Umbilical cord (tissue), 2 donors: Measurements from ENCODE around the gene SURF6. TPM values are rescaled to one million over a fixed set of nuclear protein-coding genes. Genes with fewer than 3 reads are reported as not detected.
"Not testable (repeated sequence)": the region's sequence is repeated elsewhere in the genome, so short reads cannot be mapped to it uniquely, and the experiment has no call there.

Experiments
- DNase-seq: peaks from one replicate; pipeline ENCODE4 v3.0.0-alpha.2; 2015; ENCODE audit warnings: low spot score
- total RNA-seq: library from RNA; depleted of rRNA; stranded (reverse); fragments of >200 nt; gene quantifications from one replicate; pipeline ENCODE4 v1.2.3, GENCODE V29; 2014; ENCODE audit warnings: low replicate concordance; ENCODE audit not compliant: insufficient read depth

The SURF6 gene
- total RNA-seq, 1 donor from 2014 or later = 4.8 TPM

DNA sequence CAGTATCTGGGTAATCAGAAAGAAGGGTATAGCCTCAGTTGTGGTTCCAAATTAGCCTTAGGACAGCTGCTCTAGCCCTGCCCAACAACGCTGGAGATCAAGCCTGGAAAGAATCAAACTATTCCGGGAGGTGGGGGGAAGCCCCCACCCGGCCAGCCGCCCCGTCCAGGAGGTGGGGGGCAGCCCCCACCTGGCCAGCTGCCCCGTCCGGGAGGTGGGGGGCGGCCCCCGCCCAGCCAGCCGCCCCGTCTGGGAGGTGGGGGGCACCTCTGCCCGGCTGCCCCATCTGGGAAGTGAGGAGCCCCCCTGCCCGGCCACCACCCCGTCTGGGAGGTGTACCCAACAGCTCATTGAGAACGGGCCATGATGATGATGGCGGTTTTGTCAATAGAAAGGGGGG lies 36.0 kb downstream of the SURF6 start:
- DNase-seq = not testable (repeated sequence)

DNA sequence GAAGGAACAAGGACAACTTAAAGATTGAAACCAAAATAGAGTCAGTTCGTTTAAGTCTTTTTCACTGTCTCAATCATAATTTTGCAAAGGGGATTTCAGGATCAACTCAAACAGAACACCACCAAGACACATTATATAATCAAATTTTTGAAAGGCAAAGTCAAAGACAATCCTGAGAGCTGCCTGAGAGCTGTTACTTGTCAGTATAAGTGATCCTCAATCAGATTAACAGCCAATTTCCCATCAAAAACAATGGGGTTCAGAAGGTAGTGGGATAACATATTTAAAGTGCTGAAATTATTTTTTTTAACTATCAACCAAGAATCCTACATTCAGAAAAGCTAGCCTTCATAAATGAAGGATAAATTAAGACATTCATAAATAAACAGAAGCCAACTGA lies 41.7 kb downstream of the SURF6 start:
- DNase-seq = no peak

DNA sequence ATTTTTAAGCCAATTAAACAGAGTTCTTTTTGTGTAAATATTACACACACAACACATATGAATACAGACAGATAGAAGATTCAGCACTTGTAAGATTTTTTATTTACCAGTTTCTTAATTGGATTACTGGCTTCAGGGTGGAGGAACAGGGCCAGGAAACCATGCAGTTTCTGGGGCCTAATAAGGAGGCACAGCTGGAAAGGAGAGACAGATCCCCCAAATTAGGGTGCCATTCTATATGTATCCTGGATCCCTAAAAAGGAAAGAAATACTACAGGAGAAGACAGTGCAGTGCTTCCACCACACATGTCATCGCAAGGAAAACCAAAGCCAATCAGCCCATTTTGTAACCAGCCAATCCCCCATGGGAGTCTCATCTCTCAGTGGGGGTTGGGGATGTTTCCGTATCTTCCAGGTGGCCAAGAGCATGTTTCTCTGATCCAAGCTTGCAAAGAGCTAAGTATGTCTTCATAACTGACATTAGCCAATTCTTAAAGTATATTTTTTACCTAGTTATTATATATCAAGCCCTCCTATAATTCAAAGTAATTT lies 45.2 kb downstream of the SURF6 start:
- DNase-seq = no peak

DNA sequence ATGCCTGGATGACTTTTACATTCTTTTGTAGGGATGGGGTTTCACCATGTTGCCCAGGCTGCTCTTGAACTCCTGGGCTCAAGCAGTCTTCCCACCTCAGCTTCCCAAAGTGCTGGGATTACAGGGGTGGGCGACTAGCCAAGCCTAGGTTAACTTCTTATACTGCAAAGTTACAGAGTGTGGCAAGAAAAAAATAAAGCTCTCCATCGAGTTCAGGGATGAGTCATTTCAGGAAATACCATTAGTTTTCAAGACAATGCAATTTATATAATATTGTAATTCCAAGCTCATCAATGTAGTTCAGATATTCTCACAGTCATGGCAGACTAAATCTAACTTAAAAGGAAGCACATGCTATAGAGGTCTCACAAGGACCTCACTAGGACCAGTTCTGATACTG lies 49.5 kb downstream of the SURF6 start:
- no peak for DNase-seq

DNA sequence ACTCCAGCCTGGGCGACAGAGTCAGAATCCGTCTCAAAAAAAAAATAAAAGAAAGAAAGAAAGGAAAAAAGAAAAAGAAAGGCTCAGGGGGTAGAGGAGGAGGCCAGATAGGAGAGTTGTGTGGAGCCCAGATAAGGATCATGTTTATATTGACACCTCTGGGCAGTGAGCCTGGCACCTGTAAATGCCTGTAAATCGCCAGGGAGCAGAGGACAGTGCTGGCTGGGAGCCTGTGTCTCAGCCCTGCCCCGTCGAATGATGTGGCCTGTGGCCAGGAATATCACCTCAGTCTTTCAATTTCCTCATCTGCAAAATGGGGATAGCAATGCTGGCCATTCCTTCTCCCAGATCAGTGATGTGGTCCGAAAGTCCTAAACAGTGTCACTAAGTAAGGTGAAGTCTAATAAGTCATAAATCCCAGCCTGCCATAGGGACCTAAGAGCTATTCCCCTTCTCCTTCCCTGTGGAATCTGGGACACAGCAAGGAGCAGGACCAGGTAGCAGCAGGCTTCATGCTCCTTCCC lies 50.7 kb downstream of the SURF6 start:
- no peak for DNase-seq

DNA sequence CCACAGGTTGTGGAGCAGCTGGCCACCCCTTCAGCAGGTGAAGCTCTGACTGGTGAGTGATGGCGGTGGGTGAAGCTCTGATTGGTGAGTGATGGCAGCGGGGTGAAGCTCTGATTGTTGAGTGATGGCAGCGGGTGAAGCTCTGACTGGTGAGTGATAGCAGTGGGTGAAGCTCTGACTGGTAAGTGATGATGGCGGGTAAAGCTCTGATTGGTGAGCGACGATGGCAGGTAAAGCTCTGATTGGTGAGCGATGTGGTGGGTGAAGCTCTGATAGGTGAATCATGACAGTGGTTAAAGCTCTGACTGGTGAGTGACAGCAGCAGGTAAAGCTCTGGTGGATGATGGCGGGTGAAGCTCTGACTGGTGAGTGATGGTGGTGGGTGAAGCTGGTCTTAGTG lies 51.6 kb downstream of the SURF6 start:
- DNase-seq = no peak

DNA sequence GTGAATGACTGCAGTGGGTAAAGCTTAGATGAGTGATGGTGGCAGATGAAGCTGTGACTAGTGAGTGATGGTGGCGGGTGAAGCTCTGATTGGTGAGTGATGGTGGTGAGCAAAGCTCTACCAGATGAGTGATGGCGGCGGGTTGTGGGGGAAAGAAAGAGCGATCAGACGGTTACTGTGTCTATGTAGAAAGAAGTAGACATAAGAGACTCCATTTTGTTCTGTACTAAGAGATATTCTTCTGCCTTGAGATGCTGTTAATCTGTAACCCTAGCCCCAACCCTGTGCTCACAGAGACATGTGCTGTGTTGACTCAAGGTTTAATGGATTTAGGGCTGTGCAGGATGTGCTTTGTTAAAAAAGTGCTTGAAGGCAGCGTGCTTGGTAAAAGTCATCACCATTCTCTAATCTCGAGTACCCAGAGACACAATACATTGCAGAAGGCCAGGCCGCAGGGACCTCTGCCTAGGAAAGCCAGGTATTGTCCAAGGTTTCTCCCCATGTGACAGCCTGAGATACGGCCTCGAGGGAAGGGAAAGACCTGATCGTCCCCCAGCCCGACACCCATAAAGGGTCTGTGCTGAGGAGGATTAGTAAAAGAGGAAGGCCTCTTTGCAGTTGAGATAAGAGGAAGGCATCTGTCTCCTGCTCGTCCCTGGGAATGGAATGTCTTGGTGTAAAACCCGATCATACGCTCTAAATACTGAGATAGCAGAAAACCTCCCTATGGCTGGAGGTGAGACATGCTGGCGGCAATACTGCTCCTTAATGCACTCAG lies 52.5 kb downstream of the SURF6 start:
- not testable (repeated sequence) for DNase-seq

DNA sequence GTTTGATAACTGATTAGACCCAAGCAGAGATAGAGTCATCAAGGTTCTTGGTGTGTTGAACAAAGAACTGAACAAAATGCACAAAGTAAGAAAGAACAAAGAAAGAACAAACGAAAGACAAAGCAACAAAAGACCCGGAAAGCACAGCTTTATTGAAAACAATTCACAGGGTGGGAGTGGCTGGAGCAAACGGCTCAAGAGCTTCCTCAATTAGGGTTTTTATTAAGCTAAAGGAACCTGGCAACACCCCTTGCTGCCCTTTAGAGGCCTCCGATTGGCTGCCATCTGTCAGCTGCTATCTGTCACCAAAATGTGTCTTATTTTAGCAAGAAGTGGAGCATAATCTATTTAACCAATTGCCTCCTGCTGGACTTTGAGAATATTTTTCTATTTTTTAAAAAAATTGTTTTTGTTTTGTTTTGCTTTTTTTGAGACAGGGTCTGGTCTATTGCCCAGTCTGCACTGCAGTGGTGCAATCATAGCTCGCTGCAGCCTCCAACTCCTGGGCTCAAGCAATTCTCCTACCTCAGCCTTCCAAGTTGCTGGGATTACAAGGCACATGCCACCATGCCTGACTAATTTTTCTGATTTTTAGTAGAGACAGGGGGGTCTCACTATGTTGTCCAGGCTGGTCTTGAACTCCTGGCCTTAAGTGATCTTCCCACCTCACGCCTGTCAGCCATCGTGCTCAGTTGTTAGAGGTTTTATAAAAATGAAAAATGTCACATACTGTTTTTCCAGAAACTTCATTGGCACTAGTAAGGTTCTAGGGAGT lies 53.3 kb downstream of the SURF6 start:
- DNase-seq = no peak

DNA sequence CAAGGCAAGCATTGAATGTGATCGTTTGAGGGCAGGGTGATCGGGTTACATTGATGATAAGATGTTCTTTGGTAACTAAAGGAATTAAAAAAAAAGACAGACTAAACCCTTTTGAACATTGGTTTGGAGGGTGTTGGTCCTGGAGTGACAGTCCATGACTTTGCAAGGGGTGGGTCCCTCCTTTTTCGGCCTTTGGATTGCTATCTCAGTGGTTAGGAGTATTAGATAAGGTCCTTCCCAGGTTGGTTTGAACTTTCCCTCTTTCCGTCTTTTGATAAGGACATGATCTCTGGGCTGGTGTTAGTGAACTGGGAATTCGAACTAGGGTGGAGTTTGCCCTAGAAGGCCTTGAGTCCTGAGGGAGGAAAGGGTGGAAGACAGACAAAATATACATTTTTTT lies 55.6 kb downstream of the SURF6 start:
- DNase-seq = no peak

Other genes starting within 250 kb of the SURF6 start
- 21.9 TPM for gene RALGDS, start 214.9 kb downstream of the SURF6 start, total RNA-seq
- gene GBGT1, start 172.3 kb downstream of the SURF6 start, total RNA-seq = 18.3 TPM
- gene OBP2B, start 126.9 kb downstream of the SURF6 start, total RNA-seq = not detected
- 0.48 TPM for gene ABO, start 61.0 kb downstream of the SURF6 start, total RNA-seq
- gene MED22, start 11.9 kb upstream of the SURF6 start, total RNA-seq = 27.7 TPM
- gene RPL7A, start 12.0 kb upstream of the SURF6 start, total RNA-seq = 1,575 TPM
- gene SURF1, start 20.3 kb upstream of the SURF6 start, total RNA-seq = 2.2 TPM
- gene SURF2, start 20.4 kb upstream of the SURF6 start, total RNA-seq = 3.4 TPM
- gene SURF4, start 39.9 kb upstream of the SURF6 start, total RNA-seq = 255 TPM
- 7.5 TPM for gene STKLD1, start 40.2 kb upstream of the SURF6 start, total RNA-seq
- 7.9 TPM for gene REXO4, start 81.8 kb upstream of the SURF6 start, total RNA-seq
- 2.2 TPM for gene ADAMTS13, start 86.2 kb upstream of the SURF6 start, total RNA-seq
- gene CACFD1, start 123.8 kb upstream of the SURF6 start, total RNA-seq = 4.8 TPM
- gene SLC2A6, start 142.9 kb upstream of the SURF6 start, total RNA-seq = 9.4 TPM
- not detected for gene MYMK, start 188.8 kb upstream of the SURF6 start, total RNA-seq
- 1.2 TPM for gene ADAMTSL2, start 198.5 kb upstream of the SURF6 start, total RNA-seq